Esophagus muscularis mucosa (tissue), 4 donors: ENCODE results near the gene UMODL1. TPM values are rescaled to one million over a fixed set of nuclear protein-coding genes. Genes with fewer than 3 reads are reported as not detected.

ENCODE experiments used
- DNase-seq: peaks from one replicate; pipeline ENCODE4 v3.0.0-alpha.2; 2017; ENCODE audit errors: extremely low spot score
- H3K27ac ChIP-seq, 4 donors: fragments of 200-600 bp; sonication (generic); replicated peaks in 1 of 4; 1 replicate in 3 of 4; 2 replicates in 1 of 4; pipeline ENCODE4 v1.5.1; 2016 to 2019; ENCODE audit warnings: mild to moderate bottlenecking in 1 of 4
- H3K27me3 ChIP-seq, 4 donors: fragments of 200-600 bp; sonication (generic); one replicate each; pipeline versions ENCODE4 v1.5.1 to v1.6.0; 2016 to 2019
- H3K36me3 ChIP-seq, 4 donors: fragments of 200-600 bp; sonication (generic); one replicate each; pipeline ENCODE4 v1.5.1; 2016 to 2019
- H3K4me1 ChIP-seq, 4 donors: fragments of 200-600 bp; sonication (generic); one replicate each; pipeline ENCODE4 v1.5.1; 2016 to 2019
- H3K4me3 ChIP-seq, 4 donors: fragments of 200-600 bp; sonication (generic); 1 replicate in 2 of 4; 2 replicates in 2 of 4; pipeline ENCODE4 v1.5.1; 2016 to 2019; ENCODE audit warnings: mild to moderate bottlenecking in 4 of 4, moderate library complexity in 1 of 4
- H3K9me3 ChIP-seq, 4 donors: fragments of 200-600 bp; sonication (generic); 1 replicate in 3 of 4; 2 replicates in 1 of 4; pipeline ENCODE4 v1.5.1; 2016 to 2019
- CTCF ChIP-seq, 3 experiments: fragments of 200-600 bp in 2 of 3; fragments of 450-650 bp in 1 of 3; sonication (generic) in 2 of 3; IDR thresholded peaks; one replicate each; pipeline ENCODE4 v1.5.1; 2017 to 2019; ENCODE audit warnings: antibody characterized with exemption in 3 of 3, mild to moderate bottlenecking in 2 of 3, moderate library complexity in 1 of 3
- EP300 ChIP-seq: sonication (generic); formaldehyde crosslinking; IDR thresholded peaks from one replicate; pipeline ENCODE4 v1.6.1; 2017; ENCODE audit warnings: antibody characterized with exemption
- POLR2A ChIP-seq: fragments of 450-650 bp; IDR thresholded peaks from one replicate; pipeline ENCODE4 v1.6.1; 2017; ENCODE audit warnings: antibody characterized with exemption, moderate library complexity, mild to moderate bottlenecking, low read depth
- POLR2AphosphoS5 ChIP-seq, 2 donors: sonication (generic); formaldehyde crosslinking; IDR thresholded peaks; one replicate each; pipeline ENCODE4 v1.6.1; 2017; ENCODE audit warnings: antibody characterized with exemption in 2 of 2
- WGBS: methylation state at CpG from one replicate; pipeline ENCODE4 v1.1.5; 2018; 5-methylcytosine and 5-hydroxymethylcytosine counted together
- intact Hi-C: fragments of 100-400 bp; cut with DNase I; formaldehyde crosslinking; loops from one replicate; pipeline ENCODE4 v1.15.1; 2023
- total RNA-seq, 4 donors: library from RNA; depleted of rRNA; stranded (reverse); fragments of >200 nt; gene quantifications; one replicate each; pipeline versions ENCODE4 v1.1.0 to v1.2.1, GENCODE V29; 2016

The UMODL1 gene
- total RNA-seq, 4 donors from 2014 or later: 0.13 TPM; not detected in 3

DNA sequence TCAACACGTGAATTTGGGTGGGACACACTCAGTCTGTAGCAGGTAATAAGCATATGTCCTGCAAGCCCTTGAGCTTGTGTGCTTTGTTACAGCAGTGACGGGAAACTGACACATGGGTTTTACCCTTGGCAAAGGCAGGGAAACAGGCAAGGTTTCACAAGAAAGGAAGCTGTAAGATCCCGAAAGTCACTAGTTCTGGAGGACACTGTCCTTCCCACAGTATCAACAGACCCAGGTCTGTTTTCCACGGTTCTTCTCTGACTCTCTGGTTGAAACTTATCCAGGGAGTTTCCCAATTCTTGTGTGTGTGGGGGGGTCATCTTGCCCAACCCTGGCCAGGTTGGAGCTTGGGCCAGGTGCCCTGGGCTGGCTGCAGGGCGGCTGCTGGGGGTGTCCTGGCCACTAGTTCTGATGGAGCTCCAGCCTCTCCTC, 31.6 kb upstream of the UMODL1 start:
- no peaks in the 10 kb centered on the region for H3K9me3 ChIP-seq
- WGBS: 36% methylated on average over 5 of the region's 5 CpGs
- intact Hi-C loops: no loop called here
- H3K4me3 ChIP-seq: no peak overlapping the region
- DNase-seq: no peak
- no peaks in the 10 kb centered on the region for H3K27me3 ChIP-seq
- peak overlapping the region in 1 of 4 donors; percentile 3 for H3K27ac ChIP-seq
- peaks cover 0 to 15% (median 12%) of the 10 kb centered on the region in 4 donors for H3K4me1 ChIP-seq
- no peaks in the 10 kb centered on the region for H3K36me3 ChIP-seq
- TF ChIP-seq POLR2AphosphoS5 (IDR thresholded peaks at IDR 0.05) (peak; percentile 23 to 34), POLR2A (no peak)

- intact Hi-C loops: no loop called here
- WGBS: 47% methylated on average over 10 of the region's 12 CpGs
- TF ChIP-seq POLR2A: no peak
- TF ChIP-seq CTCF (IDR thresholded peaks at IDR 0.05): no peak
- TF ChIP-seq POLR2AphosphoS5 (IDR thresholded peaks at IDR 0.05): no peak
- no peak for TF ChIP-seq EP300
Observed at GRCh38 chr21:42039911-42040351, 31.2 kb upstream of the UMODL1 start.

DNA sequence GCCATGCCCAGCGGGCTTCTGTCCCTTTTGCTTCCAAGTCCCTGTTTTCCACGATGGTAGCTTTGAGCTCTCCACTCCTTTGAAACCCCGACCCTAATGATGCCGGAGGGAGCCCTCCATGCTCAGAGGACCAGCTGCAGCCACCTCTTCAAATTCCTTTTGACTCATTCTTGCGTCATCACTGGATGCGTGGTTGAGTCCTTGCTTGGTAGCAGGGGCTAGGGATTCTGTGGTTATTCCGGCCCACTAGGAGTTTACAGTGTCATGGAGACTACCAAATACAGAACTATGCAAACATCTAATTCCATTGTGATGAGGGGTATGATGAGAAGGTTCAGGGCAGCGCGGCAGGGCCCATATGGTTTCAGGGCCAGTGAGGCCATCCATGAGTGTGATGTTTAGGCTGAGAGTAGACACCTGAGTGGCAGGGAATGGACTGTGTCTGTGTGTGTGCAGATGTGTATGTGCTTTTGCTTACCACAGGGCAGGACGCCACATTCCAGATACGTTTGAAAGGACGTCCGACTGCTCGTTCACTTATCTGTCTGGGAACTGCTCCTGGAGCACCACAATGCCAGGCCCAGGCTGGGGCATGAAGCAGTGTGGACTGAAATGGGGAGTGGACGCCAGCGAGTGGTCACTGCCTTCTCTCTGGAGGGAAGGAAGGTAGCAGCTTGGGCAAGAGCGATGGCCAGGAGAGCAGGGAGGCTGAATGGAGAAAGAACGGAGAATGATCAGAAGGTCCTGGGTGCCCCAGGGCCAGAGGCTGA, 30.5 kb upstream of the UMODL1 start:
- intact Hi-C loops: no loop called here
- no peaks in the 10 kb centered on the region for H3K9me3 ChIP-seq
- 73% methylated on average over 13 of the region's 18 CpGs for WGBS
- H3K27ac ChIP-seq: no peak overlapping the region
- no peak for DNase-seq
- no peaks in the 10 kb centered on the region for H3K36me3 ChIP-seq
- H3K27me3 ChIP-seq: no peaks in the 10 kb centered on the region
- no peak for TF ChIP-seq POLR2A
- H3K4me1 ChIP-seq: peaks cover 0 to 15% (median 12%) of the 10 kb centered on the region in 4 donors
- no peak overlapping the region for H3K4me3 ChIP-seq

More at GRCh38 chr21:42039911-42040351, 31.2 kb upstream of the UMODL1 start:
- H3K4me1 ChIP-seq: peaks cover 0 to 15% (median 12%) of the 10 kb centered on the region in 4 donors
- no peaks in the 10 kb centered on the region for H3K9me3 ChIP-seq
- no peaks in the 10 kb centered on the region for H3K27me3 ChIP-seq
- no peak for DNase-seq
- H3K4me3 ChIP-seq: no peak overlapping the region
- H3K36me3 ChIP-seq: no peaks in the 10 kb centered on the region
- peak overlapping the region in 1 of 4 donors; percentile 3 for H3K27ac ChIP-seq

DNA sequence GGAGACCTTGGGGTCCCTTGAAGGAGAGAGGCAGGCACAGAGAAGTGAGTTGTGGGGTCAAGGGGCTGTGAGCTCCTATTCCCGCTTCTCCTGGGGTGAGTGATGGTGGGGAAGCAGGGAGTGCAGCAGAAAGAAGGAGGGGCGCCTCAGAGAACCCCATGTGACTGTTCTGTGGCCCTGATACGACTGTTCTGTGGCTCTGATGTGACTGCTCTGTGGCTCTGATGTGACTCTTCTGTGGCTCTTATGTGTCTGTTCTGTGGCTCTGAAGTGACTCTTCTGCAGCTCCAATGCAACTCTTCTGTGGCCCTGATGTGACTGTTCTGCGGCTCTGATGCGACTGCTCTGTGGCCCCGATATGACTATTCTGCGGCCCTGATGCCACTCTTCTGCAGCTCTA, 29.9 kb upstream of the UMODL1 start:
- WGBS: 89% methylated on average over 6 of the region's 7 CpGs
- intact Hi-C loops: no loop called here
- H3K36me3 ChIP-seq: no peaks in the 10 kb centered on the region
- no peak for DNase-seq
- TF ChIP-seq EP300: no peak
- TF ChIP-seq POLR2A: no peak
- TF ChIP-seq CTCF (IDR thresholded peaks at IDR 0.05): no peak
- TF ChIP-seq POLR2AphosphoS5 (IDR thresholded peaks at IDR 0.05): no peak
- H3K4me1 ChIP-seq: peaks cover 0 to 15% (median 12%) of the 10 kb centered on the region in 4 donors
- no peak overlapping the region for H3K4me3 ChIP-seq
- no peaks in the 10 kb centered on the region for H3K27me3 ChIP-seq
- no peaks in the 10 kb centered on the region for H3K9me3 ChIP-seq
- H3K27ac ChIP-seq: no peak overlapping the region

DNA sequence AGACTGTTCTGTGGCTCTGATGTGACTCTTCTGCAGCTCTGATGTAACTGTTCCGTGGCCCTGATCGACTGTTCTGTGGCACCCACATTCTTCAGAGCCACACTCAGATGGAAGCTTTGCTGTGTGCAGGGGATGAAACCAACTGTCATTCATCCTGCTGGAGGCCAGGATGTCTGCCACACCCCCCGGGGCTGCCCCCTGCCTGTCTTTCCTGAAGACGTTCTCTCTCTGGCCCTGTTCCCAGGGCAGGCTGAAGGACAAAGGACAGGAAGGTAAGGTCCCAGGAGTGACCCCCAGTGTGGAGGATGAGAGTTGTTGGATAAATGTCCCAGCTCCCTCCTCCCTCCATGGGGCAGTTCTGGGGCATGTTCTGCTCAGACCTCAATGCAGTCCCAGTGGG, 29.4 kb upstream of the UMODL1 start:
- no peaks in the 10 kb centered on the region for H3K27me3 ChIP-seq
- H3K4me1 ChIP-seq: peaks cover 0 to 15% (median 12%) of the 10 kb centered on the region in 4 donors
- no peak for TF ChIP-seq POLR2AphosphoS5 (IDR thresholded peaks at IDR 0.05)
- TF ChIP-seq EP300: no peak
- no peak for TF ChIP-seq CTCF (IDR thresholded peaks at IDR 0.05)
- TF ChIP-seq POLR2A: no peak
- no peaks in the 10 kb centered on the region for H3K36me3 ChIP-seq
- H3K4me3 ChIP-seq: no peak overlapping the region
- no peak for DNase-seq
- H3K27ac ChIP-seq: no peak overlapping the region
- intact Hi-C loops: no loop called here
- 58% methylated on average over 4 of the region's 4 CpGs for WGBS
- no peaks in the 10 kb centered on the region for H3K9me3 ChIP-seq
